Chondrocyte (in vitro differentiated cells): ENCODE measurements around the gene TMCC1. TPM values are rescaled to one million over a fixed set of nuclear protein-coding genes. Genes with fewer than 3 reads are reported as not detected.
A peak's percentile ranks its signal among the peaks of the same experiment; 100 is the strongest.

Experiments used
- DNase-seq: peaks from one replicate; pipeline ENCODE4 v3.0.0; 2021; ENCODE audit warnings: mixed read lengths, low spot score
- H3K27ac Mint-ChIP-seq: one replicate; pipeline ENCODE4 v1.8.0; 2021; ENCODE audit warnings: mild to moderate bottlenecking, moderate library complexity, mixed read lengths; ENCODE audit not compliant: unreplicated experiment
- H3K27me3 Mint-ChIP-seq: 2 replicates; pipeline ENCODE4 v1.8.0; 2021; ENCODE audit warnings: low read depth, mixed read lengths
- H3K36me3 Mint-ChIP-seq: 2 replicates; pipeline ENCODE4 v1.8.0; 2021; ENCODE audit warnings: low read depth, mixed read lengths
- H3K4me1 Mint-ChIP-seq: 2 replicates; pipeline ENCODE4 v1.8.0; 2021; ENCODE audit warnings: low read depth, mild to moderate bottlenecking, mixed read lengths
- H3K4me3 Mint-ChIP-seq: one replicate; pipeline ENCODE4 v1.8.0; 2021; ENCODE audit warnings: mild to moderate bottlenecking, moderate library complexity, mixed read lengths; ENCODE audit not compliant: unreplicated experiment
- H3K9me3 Mint-ChIP-seq: 2 replicates; pipeline ENCODE4 v1.8.0; 2021; ENCODE audit warnings: low read depth, mixed read lengths
- CTCF ChIP-seq: fragments of 200-600 bp; sonication (generic); IDR thresholded peaks from 2 replicates; pipeline ENCODE4 v1.5.0; 2021; ENCODE audit warnings: antibody characterized with exemption, mild to moderate bottlenecking, moderate library complexity
- total RNA-seq: library from RNA; stranded (reverse); gene quantifications from 3 replicates; pipeline ENCODE4 v1.2.1, GENCODE V29; 2021

The TMCC1 gene
- total RNA-seq, 1 donor from 2014 or later: 34.3 TPM

DNA sequence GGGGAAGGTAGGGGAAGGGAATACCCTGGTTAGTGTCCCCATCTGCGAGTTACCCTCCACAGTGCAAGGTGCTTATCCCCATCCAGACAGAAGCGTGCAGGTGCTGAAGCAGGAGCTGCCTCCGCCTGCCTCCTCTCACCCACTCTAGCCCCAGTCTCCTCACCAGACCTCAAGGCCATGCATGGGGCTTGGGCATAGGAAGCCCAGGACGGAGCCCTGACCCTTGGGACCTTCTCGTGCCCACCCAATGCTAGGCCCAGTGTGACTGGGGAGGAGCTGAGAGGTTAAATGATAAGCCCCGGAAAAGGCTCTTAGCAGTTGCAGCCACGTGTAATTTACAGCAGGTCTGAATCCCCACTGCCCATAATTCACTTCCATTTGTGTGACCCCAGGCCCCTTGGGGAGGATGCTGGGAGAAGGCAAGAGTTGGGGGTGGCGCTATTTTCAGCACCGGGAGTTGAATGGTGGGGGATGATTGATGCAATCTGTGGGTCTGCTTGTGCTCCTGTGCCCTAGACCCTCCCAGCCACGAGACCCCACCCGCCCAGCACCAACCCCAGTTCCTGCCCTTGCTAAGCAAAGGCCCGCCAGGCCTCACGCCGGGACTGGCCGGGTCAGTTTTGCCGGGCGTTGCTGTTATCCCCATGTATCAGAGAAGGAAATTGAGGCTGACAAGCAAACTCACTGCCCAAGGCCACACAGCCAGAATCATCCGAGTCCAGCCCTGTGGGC lies 272.5 kb downstream of the TMCC1 start:
- H3K9me3 Mint-ChIP-seq: no peaks in the 10 kb centered on the region
- no peak overlapping the region for H3K27ac Mint-ChIP-seq
- no peaks in the 10 kb centered on the region for H3K36me3 Mint-ChIP-seq
- no peak for TF ChIP-seq CTCF
- no peaks in the 10 kb centered on the region for H3K27me3 Mint-ChIP-seq
- H3K4me1 Mint-ChIP-seq: peaks cover 67% of the 10 kb centered on the region
- H3K4me3 Mint-ChIP-seq: no peak overlapping the region
- peak; percentile 57 for DNase-seq

- H3K27ac Mint-ChIP-seq: no peak overlapping the region
- DNase-seq: peak; percentile 87
- no peak overlapping the region for H3K4me3 Mint-ChIP-seq
- H3K9me3 Mint-ChIP-seq: no peaks in the 10 kb centered on the region
- no peaks in the 10 kb centered on the region for H3K27me3 Mint-ChIP-seq
- peaks cover 67% of the 10 kb centered on the region for H3K4me1 Mint-ChIP-seq
- H3K36me3 Mint-ChIP-seq: no peaks in the 10 kb centered on the region
- no peak for TF ChIP-seq CTCF
These were observed 273.8 kb downstream of the TMCC1 start for GRCh38 chr3:129619726-129620162.

DNA sequence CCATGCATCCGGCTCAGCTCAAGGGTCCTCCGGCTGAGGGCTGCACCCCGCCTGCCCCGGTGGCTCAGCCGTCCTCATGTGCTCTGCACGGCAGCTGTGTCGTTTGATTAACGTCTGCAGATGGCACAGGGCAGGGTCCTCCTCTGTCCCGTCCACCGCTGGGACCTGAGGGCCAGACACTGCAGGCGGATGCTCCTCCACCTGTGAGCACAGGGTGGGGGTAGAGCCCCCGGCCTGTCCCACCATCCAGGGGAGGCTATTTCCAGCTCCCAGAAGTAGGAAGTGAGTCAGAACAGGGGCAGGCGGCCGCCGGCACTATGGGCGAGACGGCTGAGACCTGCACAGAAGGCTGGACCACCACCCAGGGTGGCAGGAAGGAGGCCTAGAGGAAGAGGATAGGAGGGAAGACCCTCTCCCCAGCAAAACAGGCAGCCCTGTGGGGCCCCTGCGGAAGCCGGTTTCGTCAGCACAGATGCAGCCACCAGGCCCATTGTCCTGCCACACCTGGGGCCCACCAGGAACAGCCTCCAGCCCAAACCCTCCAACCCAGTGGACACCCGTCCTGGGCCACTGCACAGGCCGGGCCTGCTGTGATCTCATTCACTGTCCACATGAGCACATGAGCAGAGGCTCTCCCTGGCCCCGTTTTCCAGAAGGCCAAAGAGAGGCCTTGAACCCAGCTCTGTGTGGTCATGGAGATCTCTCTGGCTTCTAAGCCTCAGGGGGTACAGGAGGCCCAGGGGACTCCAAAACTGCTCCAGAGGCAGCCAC lies 274.4 kb downstream of the TMCC1 start:
- Mint-ChIP-seq H3K36me3 (no peaks in the 10 kb centered on the region), H3K9me3 (no peaks in the 10 kb centered on the region), H3K27ac (peak overlapping the region; percentile 1), H3K27me3 (no peaks in the 10 kb centered on the region), H3K4me3 (no peak overlapping the region), H3K4me1 (peaks cover 62% of the 10 kb centered on the region)
- TF ChIP-seq CTCF: no peak
- peak; percentile 73 for DNase-seq

DNA sequence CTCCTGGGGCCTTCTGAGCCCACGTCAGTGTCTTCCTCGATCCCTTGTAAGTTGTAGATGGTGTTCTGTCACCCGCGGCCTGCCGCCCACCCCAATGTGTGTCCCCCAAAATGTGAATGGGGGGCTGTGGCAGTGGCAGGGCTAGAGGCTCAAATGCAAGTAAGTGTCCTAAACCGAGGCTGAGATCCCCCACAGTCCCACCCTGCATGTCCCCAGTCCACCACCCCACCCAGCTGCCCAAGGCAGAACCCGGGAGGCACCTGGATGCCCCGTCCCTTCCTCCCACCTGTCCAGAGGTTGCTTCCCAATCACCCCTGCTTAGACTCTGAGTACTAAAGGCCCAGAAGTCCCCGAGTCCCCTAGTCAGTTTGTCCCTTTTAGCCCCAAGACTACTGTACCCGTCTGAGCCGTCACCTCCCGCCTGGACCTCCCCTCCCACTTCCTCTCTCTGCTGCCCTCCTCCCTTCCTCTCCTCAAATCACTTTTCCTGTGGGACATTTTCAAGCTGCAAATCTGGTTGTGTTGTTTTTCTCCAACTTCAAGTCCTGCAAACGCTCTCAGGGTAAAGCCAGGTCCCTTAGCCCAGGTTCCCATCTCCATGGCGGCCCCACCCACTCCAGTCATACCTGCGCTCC lies 275.2 kb downstream of the TMCC1 start:
- Mint-ChIP-seq H3K9me3 (no peaks in the 10 kb centered on the region), H3K4me3 (no peak overlapping the region), H3K4me1 (peaks cover 55% of the 10 kb centered on the region), H3K27ac (peak overlapping the region; percentile 1), H3K27me3 (no peaks in the 10 kb centered on the region), H3K36me3 (no peaks in the 10 kb centered on the region)
- no peak for TF ChIP-seq CTCF
- DNase-seq: peak; percentile 64
